K562 (cell line): Measurements from ENCODE around the gene KCND1. TPM values are rescaled to one million over a fixed set of nuclear protein-coding genes. Genes with fewer than 3 reads are reported as not detected.

Source experiments
- ARID1B ChIP-seq: fragments of 450-650 bp; IDR thresholded peaks from 2 replicates; pipeline ENCODE4 v1.6.1; 2016; ENCODE audit warnings: antibody characterized with exemption, mild to moderate bottlenecking, inconsistent platforms
- CCNT2 ChIP-seq: IDR thresholded peaks from 2 replicates; pipeline ENCODE4 v1.6.1; 2011; ENCODE audit warnings: borderline replicate concordance, low read depth, mild to moderate bottlenecking, moderate library complexity, mixed read lengths, low read length; ENCODE audit not compliant: insufficient read length; ENCODE audit errors: extremely low read depth
- CREB5 ChIP-seq: fragments of 250-450 bp; sonication (Bioruptor Pico); IDR thresholded peaks from 2 replicates; pipeline ENCODE4 v1.5.0; 2020; ENCODE audit warnings: mild to moderate bottlenecking
- ELF1 ChIP-seq: fragments of 200-800 bp; sonication (Bioruptor generic); IDR thresholded peaks from 2 replicates; pipeline ENCODE4 v1.6.1; 2016; ENCODE audit warnings: missing genetic modification characterization, missing compliant biosample characterization
- GATA2 ChIP-seq: sonication (generic); formaldehyde crosslinking; IDR thresholded peaks from 2 replicates; pipeline ENCODE4 v1.4.0; 2020; ENCODE audit warnings: mild to moderate bottlenecking, missing genetic modification reagents
- HES1 ChIP-seq: fragments of 450-650 bp; IDR thresholded peaks from 2 replicates; pipeline ENCODE4 v1.6.1; 2016; ENCODE audit warnings: low read depth, mild to moderate bottlenecking, moderate library complexity
- HEY1 ChIP-seq: fragments of 250-450 bp; sonication (Bioruptor Pico); IDR thresholded peaks from 2 replicates; pipeline ENCODE4 v1.5.0; 2020; ENCODE audit warnings: mild to moderate bottlenecking, moderate library complexity, borderline replicate concordance
- HMG20A ChIP-seq: fragments of 450-650 bp; formaldehyde crosslinking; conservative IDR thresholded peaks from 2 replicates; pipeline ENCODE4 v1.4.0; 2020; ENCODE audit warnings: mild to moderate bottlenecking, mixed read lengths
- HMGN3 ChIP-seq: IDR thresholded peaks from 2 replicates; pipeline ENCODE4 v1.6.1; 2011; ENCODE audit warnings: borderline replicate concordance, low read depth, mild to moderate bottlenecking, mixed read lengths, low read length; ENCODE audit not compliant: insufficient read length; ENCODE audit errors: extremely low read depth
- TAL1 ChIP-seq: fragments of 450-650 bp; IDR thresholded peaks from 2 replicates; pipeline ENCODE4 v1.6.1; 2016; ENCODE audit warnings: mild to moderate bottlenecking
- ZBTB1 ChIP-seq: sonication (generic); formaldehyde crosslinking; IDR thresholded peaks from 2 replicates; pipeline ENCODE4 v1.8.1; 2023; ENCODE audit warnings: missing genetic modification reagents, low read depth, mild to moderate bottlenecking, borderline replicate concordance
- ZNF445 ChIP-seq: fragments of 250-450 bp; sonication (Bioruptor Pico); IDR thresholded peaks from 2 replicates; pipeline ENCODE4 v1.4.0; 2020; ENCODE audit warnings: low read depth, mild to moderate bottlenecking, moderate library complexity
- polyA plus RNA-seq, 8 experiments: library from polyadenylated mRNA; depleted of rRNA in 4 of 8; stranded (reverse) in 5 of 8; unstranded in 3 of 8; fragments of >200 nt; fragmentation: Nextera tagmentation in 2 of 8; fragmentation: Illumina TruSeq in 1 of 8; extraction: Ambion mirVana in 2 of 8; extraction: Trizol in 1 of 8; gene quantifications; 2 replicates each; pipeline versions ENCODE4 v1.2.1 to v1.2.3, GENCODE V29; 2011 to 2014; ENCODE audit warnings: inconsistent platforms in 1 of 8, missing spikeins in 1 of 8
- total RNA-seq, 7 experiments: library from RNA; depleted of rRNA in 6 of 7; stranded (reverse); fragments of >200 nt in 6 of 7; fragmentation: Illumina TruSeq in 2 of 7; extraction: Trizol in 2 of 7; gene quantifications; 2 replicates each; pipeline versions ENCODE4 v1.2.1 to v1.2.3, GENCODE V29; 2011 to 2021; ENCODE audit warnings: low replicate concordance in 1 of 7
- TF ChIP-seq, protein P1 (sequence below): IDR thresholded peaks from 3 replicates; pipeline ENCODE4 v1.6.1; 2011; ENCODE audit warnings: borderline replicate concordance, mild to moderate bottlenecking; ENCODE audit not compliant: insufficient read length, insufficient read depth
- TF ChIP-seq, protein P2 (sequence below): fragments of 200-800 bp; sonication (Bioruptor generic); IDR thresholded peaks from 2 replicates; pipeline ENCODE4 v1.6.1; 2017; ENCODE audit warnings: missing genetic modification characterization, missing compliant biosample characterization
- TF ChIP-seq, protein P3 (sequence below): conservative IDR thresholded peaks from 2 replicates; pipeline ENCODE4 v1.6.1; 2011; ENCODE audit warnings: low read depth, mild to moderate bottlenecking, low read length; ENCODE audit not compliant: control insufficient read depth

Gene KCND1
- total and polyA plus RNA-seq, 9 of the 15 experiments (the other 6 are each of a cell fraction or from before 2014, with no cell fraction given): 0.06 to 0.83 (median 0.39) TPM; not detected in 1

GRCh38 chrX:48937054-48937907, 34.4 kb downstream of the KCND1 start (continued):
- TF ChIP-seq, protein P1, sequence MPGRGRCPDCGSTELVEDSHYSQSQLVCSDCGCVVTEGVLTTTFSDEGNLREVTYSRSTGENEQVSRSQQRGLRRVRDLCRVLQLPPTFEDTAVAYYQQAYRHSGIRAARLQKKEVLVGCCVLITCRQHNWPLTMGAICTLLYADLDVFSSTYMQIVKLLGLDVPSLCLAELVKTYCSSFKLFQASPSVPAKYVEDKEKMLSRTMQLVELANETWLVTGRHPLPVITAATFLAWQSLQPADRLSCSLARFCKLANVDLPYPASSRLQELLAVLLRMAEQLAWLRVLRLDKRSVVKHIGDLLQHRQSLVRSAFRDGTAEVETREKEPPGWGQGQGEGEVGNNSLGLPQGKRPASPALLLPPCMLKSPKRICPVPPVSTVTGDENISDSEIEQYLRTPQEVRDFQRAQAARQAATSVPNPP: no peak
- peak; percentile 98 for TF ChIP-seq HES1
- peak; percentile 61 for TF ChIP-seq ZBTB1 (CRISPR knock-in tag)
- peak; percentile 71 for TF ChIP-seq CCNT2
- no peak for TF ChIP-seq ZNF445
- peak; percentile 76 for TF ChIP-seq HMGN3
- TF ChIP-seq CREB5 (CRISPR knock-in tag): no peak
- peak; percentile 18; the same call in 1 of the 2 replicates for TF ChIP-seq TAL1
- peak; percentile 50; the same call in 1 of the 2 replicates for TF ChIP-seq ELF1
- TF ChIP-seq, protein P2, sequence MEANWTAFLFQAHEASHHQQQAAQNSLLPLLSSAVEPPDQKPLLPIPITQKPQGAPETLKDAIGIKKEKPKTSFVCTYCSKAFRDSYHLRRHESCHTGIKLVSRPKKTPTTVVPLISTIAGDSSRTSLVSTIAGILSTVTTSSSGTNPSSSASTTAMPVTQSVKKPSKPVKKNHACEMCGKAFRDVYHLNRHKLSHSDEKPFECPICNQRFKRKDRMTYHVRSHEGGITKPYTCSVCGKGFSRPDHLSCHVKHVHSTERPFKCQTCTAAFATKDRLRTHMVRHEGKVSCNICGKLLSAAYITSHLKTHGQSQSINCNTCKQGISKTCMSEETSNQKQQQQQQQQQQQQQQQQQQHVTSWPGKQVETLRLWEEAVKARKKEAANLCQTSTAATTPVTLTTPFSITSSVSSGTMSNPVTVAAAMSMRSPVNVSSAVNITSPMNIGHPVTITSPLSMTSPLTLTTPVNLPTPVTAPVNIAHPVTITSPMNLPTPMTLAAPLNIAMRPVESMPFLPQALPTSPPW (CRISPR knock-in tag): peak; percentile 98
- no peak for TF ChIP-seq GATA2 (CRISPR knock-in tag)
- peak; percentile 70 for TF ChIP-seq ARID1B
- TF ChIP-seq HMG20A (CRISPR knock-in tag): no peak
- 0 out of 2 replicates have a peak, but pooled peaks have one; percentile 14 for TF ChIP-seq HEY1 (CRISPR knock-in tag)
- TF ChIP-seq, protein P3, sequence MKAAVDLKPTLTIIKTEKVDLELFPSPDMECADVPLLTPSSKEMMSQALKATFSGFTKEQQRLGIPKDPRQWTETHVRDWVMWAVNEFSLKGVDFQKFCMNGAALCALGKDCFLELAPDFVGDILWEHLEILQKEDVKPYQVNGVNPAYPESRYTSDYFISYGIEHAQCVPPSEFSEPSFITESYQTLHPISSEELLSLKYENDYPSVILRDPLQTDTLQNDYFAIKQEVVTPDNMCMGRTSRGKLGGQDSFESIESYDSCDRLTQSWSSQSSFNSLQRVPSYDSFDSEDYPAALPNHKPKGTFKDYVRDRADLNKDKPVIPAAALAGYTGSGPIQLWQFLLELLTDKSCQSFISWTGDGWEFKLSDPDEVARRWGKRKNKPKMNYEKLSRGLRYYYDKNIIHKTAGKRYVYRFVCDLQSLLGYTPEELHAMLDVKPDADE: peak; percentile 68; the same call in 1 of the 2 replicates
